Stromal cell of bone marrow (primary cell): Measurements from ENCODE around the gene GRIK1.
A peak's percentile ranks its signal among the peaks of the same experiment; 100 is the strongest.

Source experiments
- DNase-seq: peaks from one replicate; pipeline ENCODE4 v3.0.0-alpha.2; 2012; ENCODE audit warnings: low read depth

Gene GRIK1

GRCh38 chr21:29718081-29718815 lies 221.5 kb downstream of the GRIK1 start:
- peak; percentile 28 for DNase-seq

- no peak for DNase-seq
Observed at GRCh38 chr21:29717659-29718058, 222.1 kb downstream of the GRIK1 start.

GRCh38 chr21:29716753-29717152 lies 223.0 kb downstream of the GRIK1 start:
- no peak for DNase-seq

DNA sequence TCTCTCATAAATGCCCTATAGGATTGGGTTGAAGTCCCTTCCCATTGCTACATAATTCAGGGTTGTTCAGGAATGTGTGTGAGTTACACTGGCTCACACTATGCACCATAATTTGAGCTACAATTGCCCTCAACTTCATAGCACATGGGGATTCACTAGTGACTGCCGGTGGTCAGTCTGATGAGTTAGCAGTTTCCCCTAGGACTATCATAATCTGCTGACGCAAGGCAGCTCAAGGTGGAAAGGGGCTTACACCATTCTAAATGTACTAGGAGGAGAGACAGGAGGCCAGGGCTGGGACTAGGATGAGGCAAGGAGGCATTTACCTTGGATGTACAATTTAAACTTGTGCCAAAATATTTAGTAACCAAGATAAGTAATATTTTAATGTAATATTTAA lies 224.7 kb downstream of the GRIK1 start:
- no peak for DNase-seq

DNA sequence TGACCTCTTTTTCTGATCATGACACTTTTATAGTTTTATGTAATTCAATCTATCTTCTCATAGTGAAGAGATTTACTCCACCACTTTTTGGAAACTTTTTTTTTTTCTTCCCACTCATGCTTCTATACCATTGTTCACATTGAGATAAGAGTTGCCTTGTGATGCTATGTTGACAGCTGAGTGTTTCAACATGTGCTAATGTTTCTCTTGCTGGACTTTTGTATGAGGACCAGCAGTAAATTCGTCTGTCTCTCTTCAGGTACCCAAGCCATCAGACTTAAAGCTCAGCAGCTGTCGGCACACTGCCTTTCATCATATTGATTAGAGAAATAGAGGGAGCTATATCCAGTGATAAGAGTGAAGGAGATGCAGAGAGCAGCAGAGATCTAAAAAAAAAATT lies 227.0 kb downstream of the GRIK1 start:
- no peak for DNase-seq

- no peak for DNase-seq
Observed at GRCh38 chr21:29711236-29711635, 228.6 kb downstream of the GRIK1 start.

GRCh38 chr21:29710498-29710897 lies 229.3 kb downstream of the GRIK1 start:
- DNase-seq: no peak

DNA sequence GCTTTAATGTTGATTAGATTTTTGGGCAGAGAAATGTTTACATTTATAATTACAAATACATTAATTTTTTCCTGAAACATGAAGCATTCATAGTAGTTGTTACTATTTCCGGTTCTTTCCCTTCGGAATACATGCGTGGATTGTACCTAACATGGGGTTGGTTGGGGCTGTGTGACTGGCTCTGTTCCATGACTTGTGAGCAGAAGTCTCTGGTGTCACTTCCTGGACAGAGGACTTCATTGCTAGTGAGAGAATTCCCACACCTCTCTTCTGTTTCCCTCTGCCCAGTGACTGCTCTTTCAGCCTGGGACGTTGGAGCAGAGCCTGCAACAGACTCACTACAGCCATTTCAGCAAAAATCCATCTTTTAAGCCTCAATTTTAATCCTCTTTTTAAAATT lies 231.4 kb downstream of the GRIK1 start:
- no peak for DNase-seq

DNA sequence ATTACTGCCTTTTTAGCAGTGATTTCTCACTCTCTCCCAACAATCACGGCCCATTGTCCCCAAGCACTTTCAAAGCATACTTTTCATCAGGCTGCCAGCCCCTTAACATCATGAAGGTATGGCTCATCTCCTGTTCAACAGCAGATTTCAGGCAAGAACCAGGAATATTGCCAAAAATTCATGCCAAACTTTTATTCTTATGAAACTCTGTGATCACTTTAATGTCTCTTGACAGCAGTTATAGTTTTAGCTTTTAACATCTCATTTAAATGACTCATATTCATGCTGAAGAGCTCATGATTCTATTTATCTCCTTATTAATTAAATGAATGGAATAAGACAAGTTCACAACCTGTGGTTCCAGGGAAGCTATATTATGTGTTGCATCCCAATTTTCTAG lies 235.1 kb downstream of the GRIK1 start:
- DNase-seq: peak; percentile 34

DNA sequence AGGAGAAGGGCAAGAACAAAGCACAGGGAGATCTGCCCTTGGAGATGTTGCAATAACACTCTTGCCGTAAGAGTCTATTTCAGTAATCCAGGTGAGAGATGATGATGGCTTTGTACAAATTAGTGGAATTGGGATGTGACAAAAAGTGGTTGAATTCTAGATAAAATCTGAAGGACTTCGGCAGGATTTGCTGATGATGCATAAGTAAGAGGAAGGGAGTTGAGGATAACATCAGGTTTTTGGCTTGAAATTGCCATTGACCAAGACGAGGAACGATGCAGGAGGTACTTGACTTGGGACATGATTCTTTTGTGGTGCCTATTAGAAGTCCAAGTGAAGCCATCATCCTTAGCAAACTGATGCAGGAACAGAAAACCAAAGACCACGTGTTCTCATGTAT lies 238.1 kb downstream of the GRIK1 start:
- no peak for DNase-seq

GRCh38 chr21:29697555-29698193 lies 242.1 kb downstream of the GRIK1 start:
- DNase-seq: no peak

GRCh38 chr21:29696937-29697336 lies 242.9 kb downstream of the GRIK1 start:
- DNase-seq: no peak

- no peak for DNase-seq
Observed at GRCh38 chr21:29691616-29692491, 247.9 kb downstream of the GRIK1 start.

DNA sequence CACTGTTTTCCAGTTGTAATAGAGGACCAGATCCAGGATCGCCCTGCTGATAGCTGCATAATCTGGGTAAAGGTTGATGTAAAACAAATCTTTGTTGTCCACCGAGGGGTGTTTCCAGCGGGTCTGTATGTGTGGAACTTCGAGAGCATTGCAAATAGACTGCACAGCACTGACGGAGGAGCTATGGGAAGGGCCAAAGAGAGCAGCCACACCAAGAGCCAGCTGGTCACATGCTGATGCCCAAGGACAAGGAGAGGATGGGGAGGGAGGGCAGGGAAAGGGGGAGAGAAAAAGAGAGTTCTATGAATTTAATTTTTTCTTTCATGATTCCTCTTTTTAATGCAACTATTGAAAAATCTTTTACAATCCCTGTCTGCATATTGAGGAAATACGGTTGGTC lies 250.0 kb downstream of the GRIK1 start:
- no peak for DNase-seq

DNA sequence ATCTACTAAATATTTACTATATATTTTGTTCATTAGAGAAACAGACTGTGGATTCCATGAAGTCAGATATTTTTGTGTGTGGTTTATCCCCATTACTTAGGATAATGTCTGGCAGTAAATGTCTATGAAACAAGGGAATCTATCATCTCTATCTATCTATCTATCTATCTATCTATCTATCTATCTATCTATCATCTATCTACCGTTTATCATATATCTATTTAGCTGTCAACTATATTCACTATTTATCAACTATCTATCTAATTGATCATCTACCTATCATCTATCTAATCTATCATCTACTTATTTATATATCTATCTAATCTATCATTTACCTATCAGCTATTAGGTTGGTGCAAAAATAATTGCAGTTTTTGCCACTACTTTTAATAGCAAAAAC lies 255.7 kb downstream of the GRIK1 start:
- DNase-seq: no peak

- no peak for DNase-seq
Observed at GRCh38 chr21:29682800-29683199, 257.0 kb downstream of the GRIK1 start.

- DNase-seq: no peak
Observed at GRCh38 chr21:29680273-29680672, 259.5 kb downstream of the GRIK1 start.

- DNase-seq: no peak
Observed at GRCh38 chr21:29678626-29679025, 261.2 kb downstream of the GRIK1 start.

- no peak for DNase-seq
Observed at GRCh38 chr21:29677326-29677725, 262.5 kb downstream of the GRIK1 start.

- no peak for DNase-seq
Observed at GRCh38 chr21:29676395-29676794, 263.4 kb downstream of the GRIK1 start.

DNA sequence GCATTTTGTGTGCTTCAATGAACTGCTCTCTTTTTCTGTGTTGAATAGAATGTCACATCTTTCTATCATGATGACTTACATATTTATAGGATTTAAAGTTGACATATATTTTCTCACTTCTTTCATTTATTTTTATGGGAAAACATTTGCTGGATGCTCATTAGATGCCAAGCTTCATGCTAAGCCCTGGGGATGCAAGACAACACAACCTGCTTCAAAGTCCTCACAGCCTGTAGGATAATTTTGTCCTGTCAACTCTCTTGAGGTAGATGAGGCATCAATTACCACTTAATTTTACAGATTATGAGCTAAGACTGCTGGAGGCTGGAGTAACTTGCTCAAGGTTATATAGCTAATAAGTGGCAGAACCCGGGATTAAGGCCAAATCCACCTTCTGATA lies 264.3 kb downstream of the GRIK1 start:
- no peak for DNase-seq

GRCh38 chr21:29674343-29674742 lies 265.5 kb downstream of the GRIK1 start:
- DNase-seq: no peak

- no peak for DNase-seq
Observed at GRCh38 chr21:29673096-29673610, 266.6 kb downstream of the GRIK1 start.
